Renal cortex interstitium (tissue), 15 donors: Measurements from ENCODE around the gene MAGEB1. TPM values are rescaled to one million over a fixed set of nuclear protein-coding genes. Genes with fewer than 3 reads are reported as not detected.

ENCODE experiments used
- DNase-seq, 11 donors: peaks; one replicate each; pipeline ENCODE4 v3.0.0-alpha.2; 2013; ENCODE audit warnings: low read depth in 9 of 11, low spot score in 4 of 11; ENCODE audit errors: extremely low read depth in 1 of 11
- long read RNA-seq, 16 experiments: transcript quantifications; one replicate each; lab custom pipeline, GENCODE V29; 2026
- polyA plus RNA-seq, 3 donors: library from polyadenylated mRNA; unstranded; fragments of 120-200 nt; gene quantifications; one replicate each; pipeline ENCODE4 v1.2.1, GENCODE V29; 2013; ENCODE audit not compliant: insufficient read length in 3 of 3

MAGEB1 gene, protein sequence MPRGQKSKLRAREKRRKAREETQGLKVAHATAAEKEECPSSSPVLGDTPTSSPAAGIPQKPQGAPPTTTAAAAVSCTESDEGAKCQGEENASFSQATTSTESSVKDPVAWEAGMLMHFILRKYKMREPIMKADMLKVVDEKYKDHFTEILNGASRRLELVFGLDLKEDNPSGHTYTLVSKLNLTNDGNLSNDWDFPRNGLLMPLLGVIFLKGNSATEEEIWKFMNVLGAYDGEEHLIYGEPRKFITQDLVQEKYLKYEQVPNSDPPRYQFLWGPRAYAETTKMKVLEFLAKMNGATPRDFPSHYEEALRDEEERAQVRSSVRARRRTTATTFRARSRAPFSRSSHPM
- polyA plus RNA-seq, result not detected
- long read RNA-seq, donor 1, result 0 reads
- long read RNA-seq, donor 2, result 0 reads
- long read RNA-seq, donor 3, result 0 reads
- long read RNA-seq, donor 4, result 0 reads
- long read RNA-seq, donor 5, result 0 reads
- long read RNA-seq, donor 6, result 0 reads
- long read RNA-seq, donor 7, result 0 reads
- long read RNA-seq, donor 8, result 0 reads
- long read RNA-seq, donor 9, result 0 reads
- long read RNA-seq, donor 10, result 0 reads
- long read RNA-seq, donor 11, result 0 reads
- long read RNA-seq, donor 12, result 0 reads
- long read RNA-seq, donor 13, result 0 reads
- long read RNA-seq, donor 14, result 0 reads
- long read RNA-seq, donor 15, result 0 reads
- long read RNA-seq, donor 16, result 0 reads

DNA sequence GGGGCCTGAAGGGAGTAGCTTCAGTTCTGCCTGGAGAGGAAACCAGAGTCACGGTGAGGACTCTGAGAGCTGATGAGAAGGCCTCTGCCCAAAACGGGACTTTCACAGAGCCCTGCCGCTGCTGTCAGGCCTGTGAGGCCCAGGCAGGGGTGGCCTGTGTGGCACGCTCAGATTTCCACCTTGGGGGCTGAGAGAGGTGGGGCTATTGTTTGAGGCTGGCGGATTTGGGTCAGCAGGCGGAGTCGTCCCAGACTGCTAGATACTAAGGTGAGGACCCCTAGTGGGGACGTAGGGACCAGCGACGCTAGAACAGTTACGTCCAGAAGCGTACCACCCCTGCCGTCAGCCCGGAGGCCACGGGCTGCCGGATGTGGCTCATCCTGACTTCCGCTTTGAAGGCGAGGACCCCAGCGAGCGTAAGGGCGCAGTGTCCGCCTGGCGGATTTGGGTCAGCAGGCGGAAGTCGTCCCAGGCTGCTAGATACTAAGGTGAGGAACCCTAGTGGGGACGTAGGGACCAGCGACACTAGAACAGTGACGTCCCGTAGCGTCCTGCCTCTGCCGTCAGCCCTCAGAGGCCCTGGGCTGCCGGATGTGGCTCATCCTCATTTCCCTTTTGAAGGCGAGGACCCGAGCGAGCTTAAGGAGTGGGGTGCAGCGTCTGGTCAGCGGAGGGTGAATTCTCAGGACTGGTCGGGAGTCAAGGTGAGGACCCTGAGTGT lies at the start of gene MAGEB1:
TSS of gene MAGEB1 (plus strand) at position 378 of the 721 bp plus-strand sequence. CDS start 3,348 bp downstream, outside the sequence.
- DNase-seq, result no peak

DNA sequence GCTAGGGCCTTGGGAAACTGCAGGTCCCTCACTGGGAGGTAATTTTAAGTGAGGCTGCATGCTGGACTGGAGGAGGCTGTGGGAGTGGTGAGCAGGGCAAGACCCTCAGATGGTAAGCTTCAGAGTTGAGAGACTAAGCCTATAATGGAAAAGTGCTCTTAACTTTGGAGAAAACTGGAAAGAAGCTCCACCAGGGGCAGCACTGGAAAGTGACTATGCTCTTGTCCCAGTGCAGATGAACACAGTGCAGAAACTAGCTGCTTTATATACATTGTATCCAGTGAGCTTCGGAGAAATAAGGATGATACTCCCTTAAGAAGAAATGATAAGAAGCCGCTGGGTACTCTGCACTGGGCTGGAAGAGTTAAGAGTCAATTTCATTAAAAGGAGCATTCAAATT lies 34.8 kb upstream of the MAGEB1 start:
- no peak for DNase-seq

DNA sequence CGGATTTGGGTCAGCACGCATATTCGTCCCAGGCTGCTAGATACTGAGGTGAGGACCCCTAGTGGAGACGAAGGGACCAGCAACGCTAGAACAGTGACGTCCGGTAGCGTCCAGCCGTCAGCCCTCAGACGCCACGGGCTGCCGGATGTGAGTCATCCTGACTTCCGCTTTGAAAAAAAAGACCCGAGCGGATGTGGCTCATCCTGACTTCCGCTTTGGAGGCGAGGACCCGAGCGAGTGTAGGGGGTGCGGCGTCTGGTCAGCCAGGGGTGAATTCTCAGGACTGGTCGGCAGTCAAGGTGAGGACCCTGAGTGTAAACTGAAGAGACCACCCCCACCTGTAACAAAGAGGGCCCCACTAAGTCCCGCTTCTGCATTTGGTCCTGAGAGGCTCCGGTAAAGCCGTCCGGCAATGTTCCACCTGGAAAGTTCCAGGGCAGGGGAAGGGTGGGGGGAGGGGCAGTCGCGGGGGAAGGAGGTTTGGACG lies 31.5 kb upstream of the MAGEB1 start, which contains the start of gene MAGEB2:
TSS of gene MAGEB2 (plus strand) at position 207 of the 487 bp plus-strand sequence. CDS start 3,018 bp downstream, outside the sequence.
- DNase-seq, result no peak

DNA sequence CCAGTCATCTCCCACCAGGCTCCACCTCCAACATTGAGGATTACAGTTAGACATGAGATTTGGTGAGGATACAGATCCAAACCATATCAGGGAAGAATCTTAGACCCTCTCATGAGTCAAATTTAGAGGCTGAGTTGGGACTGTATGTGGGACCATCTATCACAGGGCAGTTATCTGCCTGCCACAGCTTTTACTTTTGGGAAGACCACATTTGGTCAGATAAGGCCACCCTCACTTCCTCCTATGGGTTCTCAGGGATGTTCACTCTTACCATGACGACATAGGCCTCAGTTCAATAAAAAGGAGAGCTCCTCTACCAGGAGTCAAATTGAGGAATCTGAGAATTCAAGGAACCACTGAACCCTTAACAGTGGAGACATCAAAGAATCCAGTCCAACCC lies 29.5 kb upstream of the MAGEB1 start:
- no peak for DNase-seq

DNA sequence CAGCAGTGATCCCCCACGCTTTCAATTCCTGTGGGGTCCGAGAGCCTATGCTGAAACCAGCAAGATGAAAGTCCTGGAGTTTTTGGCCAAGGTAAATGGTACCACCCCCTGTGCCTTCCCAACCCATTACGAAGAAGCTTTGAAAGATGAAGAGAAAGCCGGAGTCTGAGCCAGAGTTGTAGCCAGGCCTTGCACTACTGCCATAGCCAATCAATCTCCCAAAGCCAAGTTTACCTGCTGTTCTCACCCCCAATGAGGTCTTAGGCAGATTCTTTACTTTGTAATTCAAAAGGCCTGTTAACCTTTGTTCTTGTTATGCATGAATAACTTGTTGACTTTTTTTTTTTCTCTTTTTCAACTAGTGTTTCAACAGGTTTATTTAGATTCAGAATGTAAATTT lies 27.6 kb upstream of the MAGEB1 start:
- no peak for DNase-seq

DNA sequence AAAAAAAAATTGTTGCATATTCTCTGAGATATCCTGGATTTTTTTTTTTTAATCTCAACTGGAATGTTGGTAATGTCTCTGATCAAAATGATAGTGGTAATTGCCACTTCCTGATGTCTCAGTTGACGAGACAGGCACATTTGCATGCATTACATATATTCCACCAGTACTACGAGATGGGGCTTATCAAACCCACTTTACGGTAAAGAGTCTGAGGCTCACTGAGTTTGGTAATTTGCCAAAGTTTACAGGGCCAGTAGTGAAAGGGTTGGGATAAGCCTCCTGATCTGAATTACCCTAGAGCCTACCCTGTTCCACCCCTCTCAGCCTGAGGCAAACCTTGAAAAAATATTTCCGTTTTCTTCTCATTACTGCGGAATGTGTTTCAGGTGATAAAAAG lies 26.3 kb upstream of the MAGEB1 start:
- DNase-seq, result no peak

DNA sequence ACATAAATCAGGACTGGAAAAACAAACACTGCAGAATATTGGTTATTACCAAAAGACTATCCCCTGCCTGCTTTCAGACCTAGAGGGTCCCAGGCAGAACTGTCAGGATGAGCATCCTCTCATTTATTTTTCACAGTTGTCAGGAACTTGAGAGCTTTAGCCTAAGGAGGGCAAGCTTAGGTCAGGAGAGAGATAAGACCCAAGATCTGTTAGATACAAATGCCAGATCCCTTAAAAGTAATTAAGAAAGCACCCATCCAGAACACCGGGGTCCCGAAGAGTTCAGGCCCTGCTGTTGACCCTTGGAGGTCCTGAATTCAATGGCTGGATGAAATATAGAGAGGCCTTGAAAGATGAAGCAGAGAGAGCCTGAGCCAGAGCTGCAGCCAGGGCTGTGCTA lies 22.4 kb upstream of the MAGEB1 start:
- DNase-seq, result peak in 1 of 11 donors; percentile 8

DNA sequence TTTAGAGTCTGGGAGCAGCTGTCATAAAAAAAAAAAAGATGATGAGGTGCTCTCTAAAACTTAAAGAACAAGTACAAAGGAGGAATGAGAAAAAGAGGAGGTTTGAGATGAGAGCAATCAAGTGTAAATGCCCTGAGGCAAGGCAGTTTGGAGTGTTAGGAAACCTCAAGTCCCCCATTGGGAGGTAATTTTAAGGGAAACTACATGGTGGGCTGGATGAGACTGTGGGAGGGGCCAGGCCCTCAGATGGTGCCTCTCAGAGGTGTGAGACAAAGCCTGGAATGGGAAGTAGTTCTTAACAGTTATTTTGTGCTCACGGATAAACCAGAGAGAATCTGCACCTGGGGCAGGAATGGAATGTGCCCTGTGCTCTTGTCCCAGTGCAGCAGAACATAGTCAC lies 18.4 kb upstream of the MAGEB1 start:
- DNase-seq, result no peak

DNA sequence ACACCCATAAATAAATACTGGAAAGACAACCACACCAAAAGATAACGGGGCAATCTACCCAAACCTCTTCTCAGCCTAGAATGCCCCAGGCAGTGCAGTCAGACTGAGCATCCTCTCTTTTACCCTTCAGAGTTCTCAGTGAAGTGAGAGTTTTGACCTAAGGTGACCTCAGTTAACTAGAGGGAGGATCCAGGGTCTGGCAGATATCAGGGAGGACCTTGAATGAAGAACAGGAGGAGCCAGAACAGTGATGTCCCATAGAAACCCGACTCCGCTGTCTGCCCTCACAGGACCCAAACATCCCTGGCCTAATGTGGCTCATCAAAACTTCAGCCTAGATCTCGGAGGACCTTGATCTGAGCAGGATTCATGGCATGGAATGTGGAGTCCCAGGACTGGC lies 16.6 kb upstream of the MAGEB1 start, which contains the start of gene MAGEB3:
TSS of gene MAGEB3 (plus strand) at position 263 of the 400 bp plus-strand sequence. CDS start 5,268 bp downstream, outside the sequence.
- DNase-seq, result no peak

DNA sequence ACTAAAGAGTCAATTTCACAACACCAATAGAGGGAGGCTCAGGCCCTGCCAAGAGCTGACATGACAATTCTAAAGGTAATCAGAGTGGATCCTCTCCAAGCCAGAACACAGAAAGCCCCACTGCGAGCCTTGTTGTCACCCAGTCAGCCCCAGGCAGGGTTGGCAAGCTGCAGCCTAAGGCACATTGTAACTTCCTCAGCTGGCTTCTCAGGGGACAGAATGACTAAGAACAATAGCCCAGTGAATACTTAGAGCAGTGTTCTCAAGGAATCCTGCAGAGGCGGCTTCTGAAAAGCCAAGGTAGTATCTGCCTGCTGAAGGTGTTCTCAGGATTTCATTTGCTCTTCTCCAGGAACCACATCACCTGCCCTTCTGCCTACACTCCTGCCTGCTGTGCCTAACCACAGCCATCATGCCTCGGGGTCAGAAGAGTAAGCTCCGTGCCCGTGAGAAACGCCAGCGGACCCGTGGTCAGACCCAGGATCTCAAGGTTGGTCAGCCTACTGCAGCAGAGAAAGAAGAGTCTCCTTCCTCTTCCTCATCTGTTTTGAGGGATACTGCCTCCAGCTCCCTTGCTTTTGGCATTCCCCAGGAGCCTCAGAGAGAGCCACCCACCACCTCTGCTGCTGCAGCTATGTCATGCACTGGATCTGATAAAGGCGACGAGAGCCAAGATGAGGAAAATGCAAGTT lies 5.1 kb upstream of the MAGEB1 start, which contains the start of gene MAGEB4:
TSS of gene MAGEB4 (plus strand) at position 277 of the 692 bp plus-strand sequence. CDS start at position 413, 136 bp downstream.
- DNase-seq, result no peak

DNA sequence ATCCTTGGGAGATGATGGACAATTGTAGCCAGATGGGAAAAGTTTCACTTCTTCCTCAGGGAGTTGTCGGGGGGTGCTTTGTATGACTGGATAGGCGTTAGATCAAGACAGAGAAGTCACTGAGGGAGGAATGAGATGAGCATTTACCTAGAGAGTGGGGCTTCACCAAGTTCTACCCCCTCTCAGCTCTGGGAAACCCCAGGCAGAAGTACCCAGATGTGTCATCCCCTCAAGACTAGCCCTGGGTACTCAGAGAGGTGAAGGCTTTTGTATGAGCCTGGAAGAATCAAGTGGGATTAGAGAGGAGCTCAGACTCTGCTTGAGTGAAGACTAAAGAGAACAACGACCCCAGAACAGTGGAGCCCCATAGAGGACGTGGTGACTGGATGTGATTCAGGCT lies 1.9 kb downstream of the MAGEB1 start:
- DNase-seq, result no peak

DNA sequence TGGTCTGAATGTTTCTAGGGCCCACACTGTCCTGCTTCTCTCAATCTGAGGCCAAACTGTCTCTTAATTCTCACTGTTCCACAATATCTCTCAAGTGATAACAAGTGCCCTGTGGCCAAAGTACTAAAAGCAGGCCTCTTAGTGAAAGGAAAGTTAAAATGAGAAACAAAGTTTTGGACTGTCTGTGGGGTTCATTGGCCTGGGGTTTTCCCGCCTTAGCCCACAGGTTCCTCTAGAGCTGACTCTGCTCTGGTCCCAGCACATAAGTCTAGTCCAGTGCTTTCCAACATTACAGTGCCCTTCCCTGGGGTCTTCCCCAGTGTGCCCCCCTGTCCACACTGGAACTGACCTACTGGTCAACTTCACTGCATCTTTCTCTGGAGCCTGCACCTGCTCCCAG lies 6.3 kb downstream of the MAGEB1 start:
- DNase-seq, result no peak

DNA sequence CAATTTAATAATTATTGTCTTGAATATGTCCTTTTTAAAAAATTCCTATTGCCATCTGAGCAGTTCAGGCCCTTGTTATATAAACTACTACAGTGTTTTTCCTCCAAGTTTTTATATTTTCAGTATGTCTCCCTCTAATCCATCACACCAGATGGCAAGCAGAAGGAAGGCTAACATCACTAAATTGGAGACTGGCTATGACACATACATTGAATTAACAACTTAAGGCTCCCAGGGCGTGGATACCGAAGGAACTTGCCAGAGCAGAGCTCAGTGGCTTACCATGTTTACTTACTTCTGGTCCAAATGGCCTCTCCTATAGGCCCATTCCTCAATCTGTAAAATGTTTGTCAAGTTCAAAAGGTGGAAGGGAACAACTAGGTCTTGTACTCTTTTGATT lies 13.0 kb downstream of the MAGEB1 start:
- no peak for DNase-seq

DNA sequence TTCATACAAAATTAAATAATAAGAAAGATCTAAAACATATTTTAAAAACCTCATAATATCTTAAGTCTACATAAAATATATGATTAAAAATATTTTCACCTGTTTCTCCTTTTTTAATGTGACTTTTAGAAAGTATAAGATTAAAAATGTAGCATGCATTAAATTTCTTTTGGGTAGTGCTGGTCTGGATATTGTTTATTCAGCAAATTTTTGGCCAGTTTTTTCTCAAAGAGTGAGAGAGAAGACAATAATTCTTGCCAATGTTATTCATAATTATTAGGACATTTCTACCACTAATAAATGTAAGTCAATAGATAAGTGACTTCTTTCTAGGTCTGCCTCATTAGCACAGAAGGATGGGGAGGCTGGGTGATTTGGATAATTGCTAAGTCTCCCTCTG lies 14.1 kb downstream of the MAGEB1 start:
- no peak for DNase-seq

DNA sequence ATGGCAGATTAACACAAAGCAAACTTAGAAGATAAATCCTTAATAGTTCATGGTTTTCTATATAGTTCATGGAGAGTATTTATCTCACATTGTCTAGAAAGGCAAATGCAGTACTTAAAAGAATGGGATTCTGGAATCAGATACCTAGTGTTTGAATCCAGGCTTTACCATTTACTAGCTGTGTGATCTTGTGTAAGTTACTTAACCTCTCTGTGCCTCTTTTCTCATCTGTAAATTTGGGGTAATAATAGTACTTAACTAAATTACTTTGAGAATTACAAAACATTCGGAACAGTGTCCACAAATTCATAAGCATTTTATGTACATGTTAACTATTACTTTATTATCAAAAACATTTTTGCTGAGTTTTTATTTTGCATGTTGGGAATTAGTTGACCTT lies 15.8 kb downstream of the MAGEB1 start:
- DNase-seq, result no peak

DNA sequence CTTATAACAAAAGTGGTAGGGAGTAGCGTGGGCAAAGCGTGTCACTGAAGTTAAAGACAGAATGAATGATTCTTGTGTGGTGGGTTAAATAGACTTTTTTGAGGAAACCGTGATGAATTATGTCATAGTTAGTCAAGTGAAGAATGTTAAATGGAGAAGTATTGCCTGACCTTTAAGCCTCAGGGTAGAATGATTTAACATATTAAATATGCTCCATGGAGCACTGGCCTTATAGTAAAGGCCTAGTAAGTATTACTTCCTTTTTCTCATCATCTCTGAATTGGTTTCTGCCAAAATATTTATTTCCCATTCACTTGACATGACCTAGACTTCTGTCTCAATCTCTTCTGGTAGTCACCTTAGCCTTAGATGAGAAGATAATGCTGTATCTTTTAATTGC lies 23.7 kb downstream of the MAGEB1 start:
- no peak for DNase-seq

DNA sequence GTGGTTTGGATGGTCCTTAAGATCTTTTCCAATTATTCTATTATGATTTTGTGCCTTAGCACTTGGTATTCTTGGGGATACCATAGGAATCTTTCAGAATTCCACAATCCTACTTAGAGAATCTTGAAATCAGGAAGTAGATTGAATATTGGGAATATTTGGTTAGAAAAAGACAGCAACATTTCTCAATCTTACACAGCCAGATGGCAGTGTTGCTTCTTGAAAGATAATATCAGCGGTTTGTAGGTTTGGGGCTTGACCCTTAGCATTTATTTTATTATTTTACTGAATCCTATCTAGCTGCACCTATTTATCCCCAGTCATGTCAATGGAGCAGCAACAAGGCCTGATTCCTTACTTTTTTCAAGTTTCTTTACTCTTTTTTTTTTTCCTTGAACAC lies 28.6 kb downstream of the MAGEB1 start:
- DNase-seq, result no peak

DNA sequence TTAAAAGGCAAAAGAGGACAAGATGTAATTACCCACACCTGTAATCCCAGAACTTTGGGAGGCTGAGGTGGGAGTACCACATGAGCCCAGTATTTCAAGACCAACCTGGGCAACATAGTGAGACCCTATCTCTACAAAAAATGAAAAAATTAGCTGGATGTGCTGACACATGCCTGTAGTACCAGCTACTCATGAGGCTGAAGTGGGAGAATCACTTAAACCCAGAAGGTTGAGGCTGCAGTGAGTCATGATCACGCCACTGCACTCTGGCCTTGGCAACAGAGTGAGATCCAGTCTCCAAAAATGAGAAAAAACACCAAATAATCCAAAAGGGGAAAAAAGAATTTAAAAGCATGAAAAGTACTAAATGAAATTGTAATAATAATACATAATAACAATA lies 31.4 kb downstream of the MAGEB1 start:
- no peak for DNase-seq

DNA sequence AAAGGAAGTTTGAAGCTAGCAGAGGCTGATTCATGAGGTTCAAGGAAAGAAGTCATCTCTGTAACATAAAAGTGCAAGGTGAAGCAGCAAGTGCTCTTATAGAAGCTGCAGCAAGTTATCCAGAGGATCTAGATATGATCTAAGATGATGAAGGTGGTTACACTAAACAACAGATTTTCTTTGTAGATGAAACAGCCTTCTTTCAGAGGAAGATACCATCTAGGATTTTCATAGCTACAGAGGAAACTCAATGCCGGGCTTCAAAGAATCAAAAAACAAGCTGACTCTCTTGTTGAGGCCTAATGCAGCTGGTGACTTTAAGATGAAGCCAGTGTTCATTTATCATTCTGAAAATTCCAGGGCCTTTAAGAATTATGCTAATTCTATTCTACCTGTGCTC lies 33.5 kb downstream of the MAGEB1 start:
- no peak for DNase-seq
